ENCODE results near the gene GOLT1A. TPM values are rescaled to one million over a fixed set of nuclear protein-coding genes. Genes with fewer than 3 reads are reported as not detected.

GOLT1A gene
- polyA plus RNA-seq, 1 donor from 2014 or later = not detected

DNA sequence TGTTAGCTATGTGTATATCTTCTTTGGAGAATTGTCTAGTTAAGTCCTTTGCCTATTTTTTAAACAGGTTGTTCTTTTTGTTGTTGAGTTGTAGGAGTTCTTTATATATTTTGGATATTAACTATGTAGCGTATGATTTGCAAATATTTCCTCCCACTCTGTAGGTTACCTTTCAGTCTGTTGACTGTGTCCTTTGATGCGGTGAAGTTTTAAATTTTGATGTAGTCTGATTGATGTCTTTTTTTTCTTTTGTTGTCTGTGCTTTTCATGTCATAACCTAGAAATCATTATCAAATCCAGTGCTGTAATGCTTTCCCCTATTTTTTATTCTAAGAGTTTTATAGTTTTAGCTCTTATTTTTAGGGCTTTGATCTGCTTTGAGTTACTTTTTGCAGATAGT, 8.8 kb downstream of the GOLT1A start:
- H2AFZ ChIP-seq (ENCODE audit: low read depth, low read length) = no peak overlapping the region
- H3K9me2 ChIP-seq (ENCODE audit: insufficient read depth, low read length) = no peaks in the 10 kb centered on the region
- H3K4me3 ChIP-seq (ENCODE audit: low read length) = no peak overlapping the region
- no peak overlapping the region for H3K27ac ChIP-seq (ENCODE audit: low read length)
- TF ChIP-seq EZH2 (IDR thresholded peaks at IDR 0.05; ENCODE audit: borderline replicate concordance, insufficient read depth, low read length, poor library complexity, severe bottlenecking) = no peak
- TF ChIP-seq CTCF (IDR thresholded peaks at IDR 0.05; ENCODE audit: poor library complexity, severe bottlenecking) = no peak
- no peak for TF ChIP-seq POLR2AphosphoS5 (IDR thresholded peaks at IDR 0.05)
- TF ChIP-seq TAF1 (IDR thresholded peaks at IDR 0.05; ENCODE audit: low read depth) = no peak
- no peak for TF ChIP-seq SMC3 (conservative IDR thresholded peaks at IDR 0.05; ENCODE audit: poor library complexity)
- no peak for TF ChIP-seq REST (IDR thresholded peaks at IDR 0.05; ENCODE audit: borderline replicate concordance)
- TF ChIP-seq EP300 (conservative IDR thresholded peaks at IDR 0.05; ENCODE audit: poor library complexity, severe bottlenecking) = no peak
- no peaks in the 10 kb centered on the region for H3F3A ChIP-seq (ENCODE audit: insufficient read depth, low read length, poor library complexity, severe bottlenecking)
- no peaks in the 10 kb centered on the region for H4K20me1 ChIP-seq (ENCODE audit: insufficient read depth)
- H3K79me2 ChIP-seq (replicated peaks; ENCODE audit: insufficient read depth, low read length) = no peaks in the 10 kb centered on the region
- no peaks in the 10 kb centered on the region for H3K36me3 ChIP-seq (ENCODE audit: insufficient read depth, low read length)
- no peaks in the 10 kb centered on the region for H3K9me3 ChIP-seq (ENCODE audit: low read length)
- peaks cover 5% of the 10 kb centered on the region for H3K27me3 ChIP-seq (ENCODE audit: insufficient read depth, low read depth, low read length)
- H3K9ac ChIP-seq (ENCODE audit: low read length) = no peak overlapping the region
- no peak overlapping the region for H3K4me2 ChIP-seq (ENCODE audit: low read length)

DNA sequence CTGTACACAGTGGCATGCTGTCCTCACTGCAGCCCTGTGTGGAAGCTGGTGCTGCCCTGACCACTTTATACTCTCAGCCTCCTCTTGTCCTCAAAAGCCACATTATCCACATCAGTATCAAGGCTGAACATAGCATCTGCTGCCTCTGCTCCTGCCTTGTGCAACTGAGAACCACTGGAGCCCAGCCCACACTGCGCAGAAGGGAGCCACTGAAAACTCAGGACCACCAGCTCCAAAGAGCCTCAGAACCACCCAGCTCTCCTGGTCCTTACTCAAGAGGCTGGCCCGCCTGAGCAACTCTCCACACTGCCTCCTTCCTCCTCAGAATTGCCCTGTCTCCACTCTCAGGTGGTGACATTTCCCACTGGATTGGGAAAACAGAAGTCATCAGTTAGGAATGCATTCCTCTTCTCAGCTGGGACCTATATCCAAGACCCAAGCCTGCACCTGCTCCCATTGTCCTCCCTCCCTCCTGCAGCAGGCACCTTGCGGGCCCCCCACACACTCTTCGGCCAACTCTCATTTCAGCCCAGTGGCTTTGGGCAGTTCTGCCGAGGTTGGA, 10.5 kb downstream of the GOLT1A start:
- no peaks in the 10 kb centered on the region for H3K9me2 ChIP-seq (ENCODE audit: insufficient read depth, low read length)
- H3K79me2 ChIP-seq (replicated peaks; ENCODE audit: insufficient read depth, low read length) = no peaks in the 10 kb centered on the region
- TF ChIP-seq EZH2 (IDR thresholded peaks at IDR 0.05; ENCODE audit: borderline replicate concordance, insufficient read depth, low read length, poor library complexity, severe bottlenecking) (no peak), SMC3 (conservative IDR thresholded peaks at IDR 0.05; ENCODE audit: poor library complexity) (no peak), CTCF (IDR thresholded peaks at IDR 0.05; ENCODE audit: poor library complexity, severe bottlenecking) (no peak), RAD21 (conservative IDR thresholded peaks at IDR 0.05) (no peak), TAF1 (IDR thresholded peaks at IDR 0.05; ENCODE audit: low read depth) (no peak), EP300 (conservative IDR thresholded peaks at IDR 0.05; ENCODE audit: poor library complexity, severe bottlenecking) (no peak), POLR2AphosphoS5 (IDR thresholded peaks at IDR 0.05) (no peak), REST (IDR thresholded peaks at IDR 0.05; ENCODE audit: borderline replicate concordance) (no peak), MXI1 (conservative IDR thresholded peaks at IDR 0.05; ENCODE audit: poor library complexity, severe bottlenecking) (no peak)
- no peak overlapping the region for H3K9ac ChIP-seq (ENCODE audit: low read length)
- no peaks in the 10 kb centered on the region for H3K36me3 ChIP-seq (ENCODE audit: insufficient read depth, low read length)
- H3K4me2 ChIP-seq (ENCODE audit: low read length) = no peak overlapping the region
- no peak overlapping the region for H3K27ac ChIP-seq (ENCODE audit: low read length)
- peaks cover 5% of the 10 kb centered on the region for H3K27me3 ChIP-seq (ENCODE audit: insufficient read depth, low read depth, low read length)
- no peaks in the 10 kb centered on the region for H3K9me3 ChIP-seq (ENCODE audit: low read length)
- H3F3A ChIP-seq (ENCODE audit: insufficient read depth, low read length, poor library complexity, severe bottlenecking) = no peaks in the 10 kb centered on the region
- H3K4me3 ChIP-seq (ENCODE audit: low read length) = no peak overlapping the region
- H2AFZ ChIP-seq (ENCODE audit: low read depth, low read length) = no peak overlapping the region
- H4K20me1 ChIP-seq (ENCODE audit: insufficient read depth) = no peaks in the 10 kb centered on the region

All from neural cell (in vitro differentiated cells).